ENCODE data around the gene AIRE.

AIRE gene

DNA sequence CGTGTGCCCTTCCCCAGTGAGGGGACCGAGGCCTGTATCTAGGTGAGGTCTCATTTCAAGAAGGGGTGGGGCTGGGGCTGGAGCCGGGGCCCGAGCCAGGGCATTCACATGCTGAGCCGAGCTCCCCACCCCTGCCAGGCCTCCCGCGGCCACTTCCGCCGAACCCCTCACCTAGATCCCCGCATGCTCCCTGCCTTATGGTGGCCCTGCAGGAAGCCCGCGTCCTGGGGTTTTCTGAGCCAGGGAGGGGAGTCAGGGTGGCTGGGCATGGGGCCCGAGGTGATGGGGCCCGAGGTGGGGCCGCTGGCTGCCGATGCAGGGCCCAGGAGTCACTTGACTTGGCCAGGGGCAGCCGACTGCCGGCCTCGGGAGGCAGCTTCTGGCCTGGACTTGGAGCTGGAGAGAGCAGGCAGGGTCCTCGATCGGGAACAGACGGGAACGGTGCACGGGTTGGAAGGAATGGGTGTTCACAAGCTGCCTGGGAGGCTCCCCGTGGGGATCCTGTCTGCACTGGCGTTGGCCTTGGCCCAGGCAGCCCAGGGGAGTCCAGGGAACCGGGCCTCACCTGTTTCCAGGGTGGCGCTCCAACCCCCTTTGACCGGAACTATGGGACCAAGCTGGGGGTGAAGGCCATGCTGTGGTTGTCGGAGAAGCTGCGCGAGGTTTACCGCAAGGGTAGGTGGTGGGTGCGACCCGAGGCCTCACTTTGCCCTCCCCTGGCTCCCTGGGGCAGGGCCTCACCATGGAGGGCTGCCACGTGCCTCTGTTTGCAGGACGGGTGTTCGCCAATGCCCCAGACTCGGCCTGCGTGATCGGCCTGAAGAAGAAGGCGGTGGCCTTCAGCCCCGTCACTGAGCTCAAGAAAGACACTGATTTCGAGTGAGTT lies 40.0 kb downstream of the AIRE start:
- DNase-seq: no peak

- DNase-seq: no peak
Measured at GRCh38 chr21:44326272-44326647, 40.6 kb downstream of the AIRE start.

DNA sequence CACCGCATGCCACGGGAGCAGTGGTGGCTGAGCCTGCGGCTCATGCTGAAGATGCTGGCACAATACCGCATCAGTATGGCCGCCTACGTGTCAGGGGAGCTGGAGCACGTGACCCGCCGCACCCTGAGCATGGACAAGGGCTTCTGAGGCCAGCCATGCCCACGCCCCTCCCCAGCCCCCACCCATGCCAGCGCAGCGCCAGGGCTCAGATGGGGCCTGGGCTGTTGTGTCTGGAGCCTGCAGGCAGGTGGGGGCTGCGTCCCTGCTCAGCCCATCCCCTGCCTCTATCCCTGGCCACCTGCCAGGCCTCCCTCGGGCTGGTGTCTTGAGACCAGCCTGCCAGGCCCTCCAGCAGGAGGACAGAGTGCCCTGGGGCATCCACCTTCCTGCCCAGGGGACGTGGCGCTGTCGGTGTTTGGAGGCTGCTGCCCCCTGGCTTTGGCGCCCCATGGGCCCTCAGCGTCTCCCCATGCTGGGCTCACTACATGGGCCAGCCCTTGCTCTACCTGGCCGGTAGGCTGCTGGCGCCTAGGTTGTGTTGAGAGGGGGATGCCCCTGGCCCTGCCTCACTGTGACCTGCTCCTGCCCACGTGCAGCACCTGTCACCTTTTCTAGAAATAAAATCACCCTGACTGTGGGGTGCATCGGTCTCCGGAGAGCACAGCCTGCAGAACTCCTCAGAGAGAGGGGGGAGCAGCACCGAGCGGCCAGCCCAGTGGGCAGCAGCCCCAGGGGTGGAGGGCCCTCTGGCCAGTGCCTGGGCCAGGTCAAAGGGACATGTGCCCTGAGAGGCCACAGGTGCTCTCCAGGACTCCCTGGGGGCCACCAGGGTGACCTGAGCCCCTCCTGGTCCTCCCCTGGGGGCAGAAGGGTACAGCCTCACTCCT lies 41.3 kb downstream of the AIRE start:
- no peak for DNase-seq

GRCh38 chr21:44327603-44327974 lies 41.9 kb downstream of the AIRE start:
- DNase-seq: no peak

DNA sequence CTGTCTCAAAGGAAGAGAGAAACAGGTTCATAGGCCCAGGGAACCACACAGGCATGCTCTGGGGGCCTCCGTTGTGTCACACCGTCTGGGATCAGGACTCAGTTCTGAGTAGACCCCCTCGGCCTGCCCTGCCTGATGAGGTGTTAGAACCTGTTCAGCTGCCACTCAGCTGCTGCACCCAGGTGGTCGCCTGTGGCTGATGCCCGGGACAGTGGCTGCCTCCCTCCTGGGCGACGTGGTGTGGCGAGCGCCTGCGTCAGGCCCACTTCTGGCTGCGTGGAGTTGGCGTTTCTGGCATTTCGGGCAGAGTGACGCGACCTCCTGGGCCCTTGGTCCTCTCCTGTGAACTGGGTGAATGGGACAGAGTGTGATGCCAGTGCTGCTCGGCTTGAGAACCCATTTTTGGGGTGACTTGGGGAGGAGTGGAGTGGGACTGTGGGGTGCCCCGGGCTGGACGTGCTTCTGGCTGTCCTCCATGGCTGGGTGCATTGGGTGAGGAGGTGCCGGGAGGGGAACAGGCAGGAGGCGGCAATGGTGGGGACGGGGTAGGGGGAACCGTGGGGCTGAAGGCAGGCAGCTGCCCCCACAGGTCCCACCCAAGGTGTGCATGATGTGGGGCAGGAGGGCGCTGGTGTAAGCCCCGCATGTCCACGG lies 42.7 kb downstream of the AIRE start:
- no peak for DNase-seq

- no peak for DNase-seq
Measured at GRCh38 chr21:44329086-44329889, 43.6 kb downstream of the AIRE start.

DNA sequence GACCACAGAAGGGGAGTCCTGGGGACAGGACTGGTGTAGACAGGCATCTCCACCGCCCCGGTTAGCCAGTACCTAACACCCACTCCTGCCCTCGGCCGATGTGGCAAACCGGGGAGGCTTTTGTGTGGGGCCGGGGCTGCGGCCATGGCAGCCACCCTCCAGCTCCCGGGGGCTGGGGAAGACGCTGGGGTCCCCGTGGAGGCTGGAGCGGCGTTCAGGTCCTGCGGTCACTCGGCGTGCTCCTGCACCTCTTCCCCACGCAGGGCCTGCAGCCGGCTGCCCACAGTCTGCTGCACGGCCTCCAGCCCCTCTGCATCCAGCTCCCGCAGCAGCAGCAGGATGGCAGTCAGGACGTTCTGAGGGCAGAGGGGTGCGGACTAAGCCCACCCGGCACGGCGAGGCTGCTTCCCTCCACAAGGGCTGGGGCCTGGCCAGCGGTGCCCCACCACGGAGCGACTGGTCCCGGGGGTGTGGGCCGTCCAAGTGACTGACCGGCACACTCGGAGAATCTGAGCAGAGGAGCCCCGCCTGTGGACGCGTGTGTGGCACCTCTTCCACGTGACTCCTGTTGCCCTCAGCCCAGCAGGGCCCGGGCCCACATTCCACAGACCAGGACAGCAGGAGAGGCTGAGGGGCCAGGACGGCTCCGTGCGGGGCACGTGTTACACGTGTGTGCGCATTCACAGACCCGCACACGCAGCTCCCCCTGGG lies 44.5 kb downstream of the AIRE start:
- DNase-seq: no peak

GRCh38 chr21:44330698-44331097 lies 45.0 kb downstream of the AIRE start:
- no peak for DNase-seq

- DNase-seq: no peak
Measured at GRCh38 chr21:44331209-44331608, 45.5 kb downstream of the AIRE start.

GRCh38 chr21:44331650-44332307 lies 46.1 kb downstream of the AIRE start:
- DNase-seq: no peak

- DNase-seq: no peak
Measured at GRCh38 chr21:44332383-44332782, 46.7 kb downstream of the AIRE start.

DNA sequence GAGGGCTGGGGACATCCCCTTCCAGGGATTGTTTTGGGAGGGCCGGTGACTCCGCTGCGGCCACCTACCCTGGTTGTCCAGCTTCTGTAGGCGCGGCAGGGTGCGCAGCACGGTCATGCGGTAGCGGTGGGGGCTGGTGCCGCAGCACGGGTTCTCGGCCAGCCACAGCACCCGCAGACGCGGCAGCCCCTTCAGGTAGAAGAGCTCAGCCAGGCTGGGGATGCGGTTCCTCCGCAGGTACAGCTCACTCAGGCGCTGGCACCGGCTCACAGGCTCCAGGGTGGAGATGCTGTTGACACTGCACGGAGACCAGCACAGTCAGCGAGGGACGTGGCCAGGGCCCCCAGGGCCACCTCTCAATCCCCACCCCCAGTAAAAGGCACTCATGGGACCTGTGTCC lies 47.3 kb downstream of the AIRE start:
- no peak for DNase-seq

DNA sequence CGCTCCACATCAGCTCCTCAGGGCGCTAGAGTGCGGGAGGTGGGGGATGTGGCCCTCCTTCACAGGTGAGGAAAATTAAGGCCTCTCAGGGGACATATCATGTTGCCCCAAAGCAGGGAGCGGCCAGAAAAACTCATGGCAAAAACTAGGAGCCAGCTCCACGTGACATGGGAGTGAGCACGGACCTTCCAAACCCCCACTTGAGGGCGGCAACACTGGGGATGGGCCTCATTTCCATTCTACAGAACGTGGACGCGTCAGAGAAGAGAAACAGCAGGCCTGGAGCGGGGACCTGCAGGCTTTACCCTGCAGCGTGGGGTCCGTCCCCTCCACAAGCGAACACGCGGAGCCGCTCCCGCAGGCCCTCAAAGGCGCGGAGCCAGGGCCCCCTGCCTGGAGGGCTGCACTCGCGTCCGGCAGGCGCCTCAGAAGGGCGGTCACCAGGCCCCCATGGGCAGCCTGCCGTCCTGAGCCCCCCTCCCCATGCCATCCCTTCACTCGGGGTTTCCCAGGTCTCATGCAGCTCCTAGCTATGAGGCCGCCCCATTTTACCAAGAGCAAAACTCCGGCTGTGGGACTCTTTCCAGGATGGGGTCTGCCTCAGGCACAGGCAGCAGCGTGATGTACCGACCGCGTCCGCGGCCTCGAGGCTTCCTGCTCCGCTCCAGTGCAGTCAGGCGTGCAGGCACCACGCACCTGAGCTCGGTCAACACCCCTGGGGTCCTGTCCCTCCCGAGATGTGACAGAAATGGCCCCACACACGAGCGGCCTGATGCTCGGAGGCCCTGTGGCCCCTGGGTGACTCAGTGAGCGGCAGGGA lies 48.0 kb downstream of the AIRE start:
- no peak for DNase-seq

- DNase-seq: no peak
Measured at GRCh38 chr21:44334329-44335030, 48.8 kb downstream of the AIRE start.

DNA sequence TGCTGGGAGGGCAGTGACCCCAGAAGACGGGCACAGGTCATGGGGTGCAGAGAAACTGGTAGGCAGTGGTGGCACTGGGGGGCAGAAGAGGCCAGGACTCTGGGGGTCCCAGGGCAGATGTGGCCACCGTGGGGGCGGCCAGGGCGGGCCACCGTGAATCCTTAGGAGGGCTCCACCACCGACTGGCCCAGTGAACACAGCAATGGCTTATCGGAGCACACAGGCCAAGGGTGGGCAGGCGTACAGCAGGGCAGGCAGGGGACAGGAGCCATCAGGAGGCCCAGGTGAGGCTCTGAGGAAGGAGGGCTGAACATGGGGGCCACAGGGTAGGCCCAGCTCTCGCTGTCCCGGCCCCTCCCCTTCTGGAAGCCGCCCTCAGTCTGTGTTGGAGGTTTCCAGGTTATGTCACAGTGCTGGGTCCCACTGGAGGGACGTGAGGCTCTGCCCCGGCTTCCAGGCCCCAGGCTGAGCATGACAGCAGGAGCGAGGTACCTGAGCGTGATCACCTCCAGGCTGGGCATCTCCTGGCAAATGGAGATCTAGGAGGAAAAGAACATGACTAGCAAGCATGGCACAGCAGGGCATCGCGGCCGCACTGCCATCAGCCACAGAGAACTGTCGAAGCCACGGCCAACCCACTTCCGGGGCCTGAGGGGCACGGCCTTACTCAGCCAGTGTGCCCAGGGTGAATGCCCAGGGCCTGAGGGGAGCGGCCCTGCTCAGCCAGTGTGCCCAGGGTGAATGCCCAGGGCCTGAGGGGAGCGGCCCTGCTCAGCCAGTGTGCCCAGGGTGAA lies 49.8 kb downstream of the AIRE start:
- DNase-seq: no peak

GRCh38 chr21:44337449-44337848 lies 51.8 kb downstream of the AIRE start:
- no peak for DNase-seq

- DNase-seq: peak; percentile 37
Measured at GRCh38 chr21:44337941-44338895, 52.5 kb downstream of the AIRE start.

Measured in stimulated activated naive CD4-positive, alpha-beta T cell treated with Interleukin-2 at 50 U/mL for 16 hours (primary cell).